T47D (cell line): ENCODE data around the gene PRPS1.
"Not testable (repeated sequence)": the region's sequence is repeated elsewhere in the genome, so short reads cannot be mapped to it uniquely, and the experiment has no call there.

Experiments used
- DNase-seq, 2 experiments: peaks; one replicate each; pipeline versions ENCODE4 v3.0.0 to v3.0.0-alpha.2; 2011 to 2012; ENCODE audit warnings: low read depth in 1 of 2, low spot score in 1 of 2
- JUND ChIP-seq: IDR thresholded peaks from 2 replicates; pipeline ENCODE4 v1.6.1; 2012; ENCODE audit warnings: low read depth
- in situ Hi-C: cut with HindIII; loops from 2 replicates; pipeline ENCODE4 v1.10.0; 2016; ENCODE audit warnings: low sequenced_read_pairs, low pct_unique_long_range_greater_than_20kb

The PRPS1 gene

GRCh38 chrX:107654872-107655761, 26.8 kb downstream of the PRPS1 start:
- TF ChIP-seq JUND = no peak
- in situ Hi-C loops = no loop called here
- peak in 1 of 2 experiments; percentile 38 for DNase-seq

GRCh38 chrX:107656978-107657377, 28.7 kb downstream of the PRPS1 start:
- TF ChIP-seq JUND = no peak
- in situ Hi-C loops = no loop called here
- no peak for DNase-seq

- TF ChIP-seq JUND = no peak
- DNase-seq = no peak
- in situ Hi-C loops = no loop called here
Observed at GRCh38 chrX:107658660-107659059, 30.4 kb downstream of the PRPS1 start.

- no peak for TF ChIP-seq JUND
- no peak for DNase-seq
- in situ Hi-C loops = no loop called here
Observed at GRCh38 chrX:107659286-107659685, 31.0 kb downstream of the PRPS1 start.

GRCh38 chrX:107659768-107660167, 31.5 kb downstream of the PRPS1 start:
- in situ Hi-C loops = no loop called here
- peak in 1 of 2 experiments; percentile 48 for DNase-seq
- TF ChIP-seq JUND = no peak

GRCh38 chrX:107662145-107662544, 33.8 kb downstream of the PRPS1 start:
- no peak for TF ChIP-seq JUND
- no peak for DNase-seq
- in situ Hi-C loops = no loop called here

GRCh38 chrX:107662824-107663223, 34.5 kb downstream of the PRPS1 start:
- DNase-seq = no peak
- in situ Hi-C loops = no loop called here
- TF ChIP-seq JUND = no peak

- in situ Hi-C loops = no loop called here
- no peak for TF ChIP-seq JUND
- no peak for DNase-seq
Observed at GRCh38 chrX:107666931-107667330, 38.6 kb downstream of the PRPS1 start.

GRCh38 chrX:107667426-107667825, 39.1 kb downstream of the PRPS1 start:
- no peak for DNase-seq
- TF ChIP-seq JUND = no peak

GRCh38 chrX:107668710-107669109, 40.4 kb downstream of the PRPS1 start:
- DNase-seq, in situ Hi-C loops: not testable (repeated sequence)

More at GRCh38 chrX:107667426-107667825, 39.1 kb downstream of the PRPS1 start:
- in situ Hi-C loops = no loop called here

GRCh38 chrX:107669261-107669660, 41.0 kb downstream of the PRPS1 start:
- no peak for TF ChIP-seq JUND
- no peak for DNase-seq
- in situ Hi-C loops = no loop called here

- no peak for TF ChIP-seq JUND
- in situ Hi-C loops = no loop called here
- DNase-seq = no peak
Observed at GRCh38 chrX:107669885-107670628, 41.7 kb downstream of the PRPS1 start.

GRCh38 chrX:107671256-107671655, 42.9 kb downstream of the PRPS1 start:
- in situ Hi-C loops, DNase-seq: not testable (repeated sequence)
